HG03066 (cell line): Measurements from ENCODE around the gene NQO2.
"Not testable (repeated sequence)": the region's sequence is repeated elsewhere in the genome, so short reads cannot be mapped to it uniquely, and the experiment has no call there.

Experiments
- ATAC-seq: cut with Tn5 transposase; IDR thresholded peaks from one replicate; pipeline ENCODE4 v1.9.1; 2021; ENCODE audit warnings: low read depth; ENCODE audit not compliant: unreplicated experiment

NQO2 gene

DNA sequence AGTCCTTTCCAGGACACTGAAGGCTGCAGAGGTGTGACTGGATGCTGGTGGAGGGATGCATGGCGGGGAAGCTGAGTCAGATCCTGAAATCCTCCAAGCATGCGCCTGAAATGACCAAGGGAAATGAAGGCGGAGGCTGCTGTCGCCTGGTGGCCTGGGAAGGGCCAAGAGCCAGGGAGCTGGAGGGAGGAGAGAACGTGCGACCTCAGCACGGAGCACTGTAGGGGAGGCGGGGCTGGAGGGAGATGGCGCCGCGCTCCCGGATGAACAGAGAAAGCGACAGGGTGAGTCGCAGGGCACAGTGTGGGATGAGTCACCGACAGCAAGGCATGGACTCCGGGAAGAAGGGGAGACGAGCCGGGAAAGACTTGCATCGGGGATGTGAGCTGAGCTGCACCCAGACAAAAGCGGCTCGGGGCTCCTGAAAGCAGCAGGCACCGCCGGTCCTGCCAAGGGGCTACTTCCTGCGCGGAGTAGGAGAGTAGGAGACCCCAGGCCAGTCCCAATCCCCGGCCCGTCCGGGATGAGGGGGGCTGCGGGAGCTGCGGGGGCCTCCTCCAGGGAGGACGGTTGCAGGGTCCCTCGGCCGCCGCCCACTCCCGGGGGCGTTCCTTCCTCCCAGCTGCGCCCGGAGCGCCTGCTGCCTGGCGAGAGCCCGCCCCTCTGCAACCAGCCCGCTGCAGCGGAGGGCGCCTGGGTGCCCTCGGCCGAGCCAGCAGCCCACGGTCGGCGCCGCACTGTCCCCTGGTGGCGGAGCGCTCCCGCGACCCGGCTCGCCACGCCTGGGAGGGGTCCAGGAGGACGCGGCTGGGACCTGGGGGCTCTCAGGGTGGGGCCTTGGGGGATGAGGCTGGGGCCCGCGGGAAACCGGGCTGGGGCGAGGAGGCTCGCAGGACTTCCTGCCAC is 11.0 kb upstream of the NQO2 start:
- peak; percentile 51 for ATAC-seq

DNA sequence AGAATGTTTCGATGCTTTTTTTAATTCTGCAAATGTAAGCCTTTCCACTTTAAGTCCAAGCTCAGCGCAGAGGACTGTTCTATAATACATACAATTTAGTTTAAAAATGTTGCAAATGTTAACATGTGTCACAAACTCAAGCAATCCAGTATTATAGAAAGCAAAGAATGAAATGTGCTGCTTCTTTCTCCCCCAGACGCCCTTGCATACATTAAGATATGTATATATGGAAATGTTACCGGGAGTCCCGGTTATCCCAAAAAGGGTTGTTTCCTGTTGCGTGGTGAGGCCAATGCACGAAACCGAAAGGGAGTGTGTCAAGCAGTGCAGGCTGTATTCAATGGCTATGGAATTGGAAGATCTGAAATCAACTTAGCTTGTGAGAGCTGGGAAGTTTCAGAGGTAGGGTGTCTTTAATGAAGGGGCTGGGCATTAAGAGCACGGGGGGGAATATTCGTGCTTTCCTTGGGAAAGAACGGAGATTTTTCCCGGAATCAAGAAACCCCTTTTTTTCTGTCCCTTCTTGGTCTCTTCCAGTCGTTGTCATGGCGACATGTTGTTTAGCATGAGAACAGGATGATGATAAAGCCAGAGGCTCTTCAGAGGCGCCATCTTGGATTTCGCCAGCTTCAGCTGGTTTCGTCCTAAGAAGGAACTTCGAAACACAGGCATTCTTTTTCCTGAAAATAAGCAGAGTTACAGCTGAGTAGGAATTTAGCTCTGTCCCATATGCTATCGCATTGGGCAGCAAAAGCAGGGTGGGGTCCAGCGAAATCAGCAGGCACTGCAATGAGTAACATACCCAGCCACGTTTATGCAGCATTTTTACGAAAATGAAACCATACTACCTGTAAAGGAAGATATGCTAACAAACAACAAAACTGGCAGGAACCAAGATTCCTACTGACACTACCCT is 10.1 kb upstream of the NQO2 start:
- peak; percentile 68 for ATAC-seq

DNA sequence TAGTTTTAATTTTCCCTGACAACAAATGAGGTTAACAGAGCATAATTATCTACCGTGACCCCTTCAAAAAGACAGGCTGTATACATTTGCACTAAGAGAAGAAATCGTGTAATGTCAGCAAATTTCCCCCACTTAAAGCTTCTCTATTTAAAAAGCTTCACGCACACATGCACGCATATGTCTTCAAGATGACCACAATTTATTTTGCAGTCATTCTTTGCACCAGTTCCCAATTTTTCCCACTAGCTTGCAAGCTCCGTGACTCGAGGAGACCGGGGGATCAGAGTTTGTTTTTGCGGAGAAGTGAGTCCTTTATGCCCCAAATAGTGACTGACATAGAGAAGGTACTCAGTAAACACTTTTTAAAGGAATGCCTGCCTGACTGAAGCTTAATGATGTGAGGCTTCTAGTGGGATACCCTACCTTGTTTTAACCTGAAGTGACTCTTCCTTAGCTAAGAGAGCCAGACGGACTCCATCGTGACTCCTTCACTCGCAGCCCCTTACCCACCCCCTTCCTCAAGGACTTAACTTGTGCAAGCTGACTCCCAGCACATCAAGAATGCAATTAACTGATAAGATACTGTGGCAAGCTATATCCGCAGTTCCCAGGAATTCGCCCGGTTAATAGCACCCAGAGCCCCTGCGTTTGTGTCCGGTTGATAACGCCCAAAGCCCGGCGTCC is 9.3 kb upstream of the NQO2 start:
- ATAC-seq, result no peak

DNA sequence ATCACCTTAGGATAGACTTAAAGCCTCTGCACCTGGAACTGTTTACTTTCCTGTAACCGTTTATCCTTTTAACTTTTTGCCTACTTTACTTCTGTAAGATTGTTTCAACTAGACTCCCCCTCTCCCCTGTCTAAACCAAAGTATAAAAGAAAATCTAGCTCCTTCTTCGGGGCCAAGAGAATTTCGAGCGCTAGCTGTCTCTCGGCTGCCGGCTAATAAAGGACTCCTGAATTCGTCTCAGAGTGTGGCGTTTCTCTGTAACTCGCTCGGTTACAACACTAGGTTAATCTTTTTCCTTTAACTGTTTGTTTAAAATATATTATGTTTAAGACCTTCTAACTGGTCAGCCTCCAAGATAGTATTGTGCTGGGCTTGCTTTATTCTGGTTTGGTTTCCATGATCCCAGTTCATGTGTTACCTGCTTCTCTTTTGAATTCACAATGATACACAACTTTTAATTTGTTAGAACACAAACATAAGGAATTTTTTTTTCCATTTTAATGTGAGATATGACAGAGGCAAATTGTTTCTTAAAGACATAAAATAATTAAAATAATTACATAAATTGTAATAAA is 8.7 kb upstream of the NQO2 start:
- no peak for ATAC-seq

DNA sequence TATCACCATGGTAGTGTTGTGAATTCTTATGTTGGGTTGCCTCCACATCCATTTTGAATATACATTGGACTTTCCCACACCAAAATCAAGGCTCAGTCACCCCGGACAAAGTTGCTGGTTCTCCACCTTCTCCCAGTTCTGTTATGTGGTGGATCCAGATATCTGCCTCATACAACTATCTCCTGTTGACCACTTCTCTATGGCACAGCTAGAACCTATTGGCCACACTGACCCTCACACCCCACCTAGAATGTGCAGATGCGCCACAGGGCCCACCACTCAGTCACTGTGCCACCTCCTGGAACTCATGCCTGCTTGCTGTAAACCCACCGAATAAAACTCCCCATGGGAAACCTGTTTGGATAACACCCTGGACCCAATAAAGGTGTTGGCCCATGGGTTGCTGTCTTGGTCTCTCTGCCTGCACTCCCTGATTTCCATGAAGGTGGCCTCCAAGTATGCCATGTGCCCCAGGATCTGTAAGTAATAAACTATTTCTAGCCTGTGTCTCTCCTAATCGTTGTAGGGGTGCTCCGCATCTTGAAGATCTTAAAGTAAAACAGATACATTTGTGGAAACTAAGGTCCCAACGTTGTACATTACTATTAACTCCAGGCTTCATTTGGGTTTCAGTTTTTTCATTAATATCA is 7.2 kb upstream of the NQO2 start:
- ATAC-seq, result no peak

DNA sequence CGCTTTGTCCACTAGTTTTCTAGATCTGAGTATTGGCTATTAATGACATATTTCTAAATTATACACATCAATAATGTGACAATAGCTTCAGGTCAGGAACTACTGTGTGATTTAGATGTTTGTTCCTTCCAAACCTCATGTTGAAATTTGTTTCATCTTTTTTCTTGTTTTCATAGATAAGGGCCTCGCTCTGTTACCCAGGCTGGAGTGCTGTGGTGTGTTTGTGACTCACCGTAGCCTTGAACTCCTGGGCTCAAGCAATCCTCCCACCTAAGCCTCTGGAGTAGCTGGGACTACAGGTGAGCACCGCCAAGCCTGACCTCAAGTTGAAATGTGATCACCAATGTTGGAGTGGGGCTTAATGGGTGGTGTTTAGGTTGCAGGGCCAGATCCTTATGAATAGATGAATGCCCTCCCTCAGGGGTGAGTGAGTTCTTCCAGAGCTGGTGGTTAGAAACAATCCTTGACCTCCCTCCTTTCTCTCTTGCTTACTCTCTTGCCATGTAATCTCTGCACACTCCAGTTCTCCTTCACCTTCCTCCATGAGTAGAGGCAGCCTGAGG is 5.9 kb upstream of the NQO2 start:
- ATAC-seq, result no peak

DNA sequence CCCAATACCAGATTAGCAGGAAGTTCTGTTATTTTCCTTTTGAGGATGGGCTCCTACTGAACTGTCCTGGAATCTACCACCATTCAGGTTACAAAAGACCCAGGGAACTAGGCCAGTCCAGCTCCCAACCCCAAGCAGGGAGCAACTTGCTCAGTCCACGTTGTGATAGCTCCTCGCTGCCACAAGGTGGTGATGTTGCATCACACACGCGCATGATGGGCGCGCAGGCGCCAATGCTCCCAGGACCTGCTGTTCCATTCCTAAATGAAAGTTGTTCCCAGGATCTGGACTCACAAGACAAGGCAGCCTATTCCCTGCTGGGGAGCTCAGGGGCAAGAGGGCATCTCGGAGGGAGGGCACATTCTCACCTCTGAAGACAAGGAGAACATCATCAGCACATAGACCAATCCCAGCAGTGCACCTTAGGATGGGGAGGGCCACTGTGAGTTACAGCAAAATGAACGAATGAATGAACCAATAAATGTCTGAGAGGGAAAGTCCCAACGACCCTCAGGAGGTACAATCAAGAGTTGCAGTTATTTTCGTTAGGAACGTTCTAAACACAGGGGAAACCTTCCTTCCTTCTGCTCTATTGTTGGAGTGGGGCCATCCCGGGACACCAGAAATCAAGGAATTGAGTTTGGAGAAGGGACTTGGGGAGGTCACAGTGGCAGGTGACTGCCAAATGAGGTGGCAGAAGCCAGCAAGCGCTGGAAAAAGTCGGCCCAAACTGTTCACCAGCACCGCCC is 1.3 kb upstream of the NQO2 start:
- ATAC-seq, result not testable (repeated sequence)

DNA sequence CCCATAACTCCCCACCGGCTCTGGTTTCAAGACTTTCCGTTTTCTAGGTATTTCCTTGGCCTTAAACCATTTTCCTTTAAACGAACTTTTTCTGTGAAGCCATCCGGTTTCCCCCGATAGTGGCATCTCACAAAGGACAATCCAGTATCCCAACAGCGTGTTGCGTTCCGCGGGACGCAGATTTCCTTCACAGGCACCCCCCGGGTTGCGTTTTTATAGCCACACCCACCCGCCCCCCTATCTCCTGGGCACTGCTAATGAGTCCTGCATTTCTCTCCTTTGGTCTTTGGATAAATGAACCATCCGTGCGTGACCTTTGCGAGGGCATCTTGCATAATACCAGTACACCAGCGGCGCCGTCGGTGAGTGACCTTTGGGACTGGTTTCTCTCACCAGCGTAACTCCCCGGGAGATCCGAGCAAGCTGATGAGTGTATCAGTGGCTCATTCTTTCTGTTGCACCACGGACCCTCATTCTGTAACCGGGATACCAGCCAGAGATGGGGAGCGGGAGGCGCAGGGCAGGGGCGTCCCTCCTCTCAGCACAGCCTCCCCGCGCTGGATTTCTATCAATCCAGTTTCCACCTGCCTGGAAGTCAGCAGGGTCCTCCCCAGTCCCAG is 586 bp upstream of the NQO2 start:
- peak; percentile 18 for ATAC-seq

DNA sequence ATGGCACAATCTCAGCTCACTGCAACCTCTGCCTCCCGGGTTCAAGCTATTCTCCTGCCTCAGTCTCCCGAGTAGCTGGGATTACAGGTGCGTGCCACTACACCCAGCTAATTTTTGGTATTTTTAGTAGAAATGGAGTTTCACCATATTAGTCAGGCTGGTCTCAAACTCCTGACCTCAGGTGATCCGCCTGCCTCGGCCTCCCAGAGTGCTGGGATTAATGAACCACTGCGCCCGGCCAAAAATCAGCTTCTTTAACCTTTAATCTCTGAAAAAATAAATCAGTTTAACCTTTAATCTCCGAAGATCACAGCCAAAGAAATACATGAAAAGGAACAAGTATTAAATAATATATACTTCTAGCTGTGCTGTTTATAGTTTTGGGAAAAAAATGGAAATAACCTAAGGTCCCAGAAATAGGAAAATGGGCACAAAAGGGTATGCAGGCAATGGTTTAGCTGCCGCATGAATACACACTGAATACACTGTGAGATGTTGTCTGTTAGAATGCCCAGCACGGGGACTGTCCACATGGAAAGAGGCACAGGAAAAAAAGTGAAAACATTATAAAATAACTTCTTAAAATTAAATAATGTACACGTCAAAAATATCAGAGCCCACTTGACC is 1.6 kb downstream of the NQO2 start:
- no peak for ATAC-seq

DNA sequence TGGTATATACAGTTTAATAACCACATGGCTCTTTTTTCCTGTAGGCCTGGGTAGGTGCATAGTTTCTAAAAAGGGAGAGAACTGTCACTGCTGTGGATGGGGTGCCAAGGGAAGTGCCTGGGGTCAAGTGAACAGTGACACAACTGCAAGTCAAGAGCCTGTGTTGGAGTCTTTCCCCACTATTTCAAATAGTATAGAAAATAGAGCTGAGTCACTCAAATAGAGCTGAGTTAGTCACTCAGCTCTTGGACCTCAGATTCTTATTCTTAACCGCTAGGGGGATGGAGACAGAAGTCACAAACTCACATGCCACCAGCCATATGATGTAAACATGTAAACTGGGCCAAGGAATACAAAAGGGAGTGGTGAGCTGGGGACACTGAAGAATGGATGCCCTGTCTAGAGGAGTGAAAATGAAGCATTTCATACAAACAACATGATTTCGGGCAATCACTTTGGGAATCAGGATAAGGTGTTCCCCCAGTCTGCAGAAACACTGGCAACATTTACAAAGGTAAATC is 2.1 kb downstream of the NQO2 start:
- ATAC-seq, result no peak

DNA sequence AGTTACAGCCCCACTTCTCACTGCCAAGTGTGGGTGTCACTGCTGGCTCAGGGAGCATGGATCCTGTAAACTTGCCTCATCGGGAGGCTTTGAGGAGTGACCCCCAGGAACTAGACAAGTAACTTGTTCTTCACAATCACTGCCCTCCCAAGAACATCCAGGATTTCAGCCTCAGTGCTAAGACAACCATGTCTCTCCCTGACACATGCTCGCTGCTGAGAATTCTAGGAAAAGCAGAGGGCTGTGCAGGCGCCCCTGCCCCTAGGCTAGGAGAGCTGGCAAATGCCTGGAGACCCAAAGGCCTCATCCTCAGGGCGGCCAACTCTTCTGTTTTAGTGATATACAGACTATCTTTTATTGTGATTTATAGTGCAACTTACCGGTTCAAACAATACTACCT is 3.5 kb downstream of the NQO2 start:
- ATAC-seq, result not testable (repeated sequence)

DNA sequence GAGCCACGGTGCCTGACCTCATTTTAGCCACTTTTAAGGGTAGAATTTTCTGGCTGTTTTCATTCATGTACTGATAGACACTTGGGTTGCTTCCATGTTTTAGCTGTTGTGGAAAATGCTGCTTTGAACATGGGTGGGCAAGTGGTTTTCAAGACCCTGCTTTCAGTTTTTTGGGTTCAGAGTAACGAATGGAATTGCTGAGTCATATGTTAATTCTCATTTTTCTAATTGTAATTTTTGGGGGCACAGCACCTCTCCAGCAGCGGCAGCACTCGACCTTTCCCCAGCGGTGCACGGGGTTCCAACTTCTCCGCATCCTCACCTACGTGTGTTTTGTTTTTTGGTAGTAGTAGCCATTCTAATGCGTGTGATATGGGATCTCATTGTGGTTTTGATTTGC is 5.4 kb downstream of the NQO2 start:
- no peak for ATAC-seq

DNA sequence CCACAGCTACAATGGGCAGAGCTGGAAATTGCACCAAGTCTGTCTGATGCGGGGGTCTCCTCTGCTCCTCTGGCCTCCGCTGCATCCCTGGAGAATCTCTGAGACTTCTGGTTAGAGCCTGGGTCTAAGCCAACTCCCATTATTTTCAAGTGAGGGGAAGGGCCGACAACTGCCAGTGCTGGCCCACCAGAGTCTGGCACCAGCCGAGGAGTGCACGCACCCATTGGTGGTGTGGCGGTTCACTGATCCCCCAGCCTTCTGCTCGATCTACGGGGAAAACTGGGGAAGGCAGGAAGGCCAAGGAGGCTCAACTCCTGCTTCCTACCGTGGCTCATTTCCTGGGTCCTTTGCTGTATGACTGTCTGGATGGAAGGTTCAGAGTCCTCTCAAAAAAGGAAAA is 6.2 kb downstream of the NQO2 start:
- ATAC-seq, result no peak

DNA sequence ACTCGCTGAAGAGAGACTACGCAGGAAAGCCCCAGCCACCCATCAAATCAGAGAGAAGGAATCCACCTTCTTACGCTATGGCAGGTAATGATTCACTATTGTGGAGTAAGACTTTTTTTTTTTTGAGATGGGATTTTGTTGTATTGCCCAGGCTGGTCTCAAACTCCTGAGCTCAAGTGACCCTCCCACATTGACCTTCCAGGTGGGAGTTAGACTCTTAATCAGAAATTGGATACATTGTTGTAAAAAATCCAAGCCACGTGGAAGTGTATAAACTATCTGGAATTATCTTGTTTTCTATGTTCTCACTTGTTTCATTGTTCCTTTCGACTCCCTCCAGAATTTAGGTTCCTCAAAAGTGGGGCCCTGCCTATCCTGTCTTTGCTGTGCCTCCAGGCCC is 6.8 kb downstream of the NQO2 start:
- ATAC-seq, result no peak

DNA sequence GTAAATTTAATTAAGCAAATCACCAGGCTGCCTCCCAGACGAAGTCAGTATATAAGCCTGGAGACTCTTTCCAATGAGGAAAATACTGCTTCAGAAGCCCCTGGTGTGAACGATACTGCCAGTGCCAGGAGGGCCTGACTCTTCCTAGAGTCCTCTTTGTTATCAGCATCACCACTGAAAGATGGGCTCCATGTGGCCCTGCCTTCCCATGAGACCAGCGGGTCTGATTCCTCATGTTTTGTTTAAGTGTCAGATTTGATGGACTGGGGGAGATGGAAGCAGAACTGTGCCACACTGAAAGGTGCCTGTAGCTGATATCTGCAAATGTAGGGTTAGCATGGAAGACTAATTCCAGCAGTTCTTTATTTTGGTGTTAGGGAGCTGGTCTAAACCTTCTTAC is 7.9 kb downstream of the NQO2 start:
- ATAC-seq, result no peak

DNA sequence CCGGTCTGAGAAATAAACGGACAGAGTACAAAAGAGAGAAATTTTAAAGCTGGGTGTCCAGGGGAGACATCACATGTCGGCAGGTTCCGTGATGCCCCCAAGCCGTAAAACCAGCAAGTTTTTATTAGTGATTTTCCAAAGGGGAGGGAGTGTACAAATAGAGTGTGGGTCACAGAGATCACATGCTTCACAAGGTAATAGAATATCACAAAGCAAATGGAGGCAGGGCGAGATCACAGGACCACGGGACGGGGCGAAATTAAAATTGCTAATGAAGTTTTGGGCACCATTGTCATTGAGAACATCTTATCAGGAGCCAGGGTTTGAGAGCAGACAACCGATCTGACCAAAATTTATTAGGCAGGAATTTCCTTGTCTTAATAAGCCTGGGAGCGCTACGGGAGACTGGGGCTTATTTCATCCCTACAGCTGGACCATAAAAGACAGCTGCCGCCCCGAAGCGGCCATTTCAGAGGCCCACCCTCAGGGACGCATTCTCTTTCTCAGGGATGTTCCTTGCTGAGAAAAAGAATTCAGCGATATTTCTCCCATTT is 9.1 kb downstream of the NQO2 start:
- not testable (repeated sequence) for ATAC-seq

DNA sequence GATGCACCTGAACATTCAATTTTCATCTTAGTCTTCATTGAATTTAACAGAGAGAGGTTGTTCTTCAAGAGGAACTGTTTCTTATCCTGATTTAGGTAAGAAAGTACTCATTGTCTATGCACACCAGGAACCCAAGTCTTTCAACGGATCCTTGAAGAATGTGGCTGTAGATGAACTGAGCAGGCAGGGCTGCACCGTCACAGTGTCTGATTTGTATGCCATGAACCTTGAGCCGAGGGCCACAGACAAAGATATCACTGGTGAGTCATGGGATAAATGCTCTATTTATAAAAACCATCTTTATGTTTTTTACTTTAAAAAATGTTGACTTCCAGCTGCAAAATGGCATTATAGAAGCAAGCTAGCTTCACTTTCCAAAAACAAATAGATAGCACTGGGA is 10.2 kb downstream of the NQO2 start:
- ATAC-seq, result no peak

DNA sequence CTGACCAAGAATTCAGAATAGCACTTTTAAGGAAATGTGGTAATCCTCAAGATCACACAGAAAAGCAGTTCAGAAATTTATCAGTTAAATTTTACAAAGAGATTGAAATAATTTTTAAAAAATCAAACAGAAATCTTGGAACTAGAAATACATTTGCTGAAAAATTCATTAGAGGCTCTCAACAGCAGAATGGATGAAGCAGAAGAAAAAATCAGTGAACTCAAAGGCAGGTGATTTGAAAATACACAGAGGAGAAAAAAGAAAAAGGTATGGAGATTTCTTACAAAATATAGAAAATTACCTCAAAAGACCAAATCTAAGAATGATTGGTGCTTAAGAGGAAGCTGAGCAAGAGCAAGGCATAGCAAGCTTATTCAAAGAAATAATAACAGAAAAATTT is 11.5 kb downstream of the NQO2 start:
- no peak for ATAC-seq
